Breast epithelium (tissue), 4 donors: ENCODE results near the gene CABLES1. TPM values are rescaled to one million over a fixed set of nuclear protein-coding genes. Genes with fewer than 3 reads are reported as not detected.

Source experiments
- DNase-seq, 2 donors: peaks; one replicate each; pipeline ENCODE4 v3.0.0-alpha.2; 2019; ENCODE audit warnings: low spot score in 2 of 2
- H3K27ac ChIP-seq, 2 donors: fragments of 200-600 bp; sonication (generic) in 1 of 2; one replicate each; pipeline ENCODE4 v1.5.1; 2016 to 2019; ENCODE audit warnings: mild to moderate bottlenecking in 1 of 2
- H3K27me3 ChIP-seq, 2 donors: fragments of 200-600 bp; sonication (generic) in 1 of 2; one replicate each; pipeline versions ENCODE4 v1.5.1 to v1.6.0; 2017 to 2019; ENCODE audit warnings: control low read depth in 1 of 2, mild to moderate bottlenecking in 1 of 2
- H3K36me3 ChIP-seq: fragments of 200-600 bp; one replicate; pipeline ENCODE4 v1.5.1; 2019
- H3K4me1 ChIP-seq, 2 donors: fragments of 200-600 bp; sonication (generic); one replicate each; pipeline ENCODE4 v1.5.1; 2016 to 2019; ENCODE audit warnings: control low read depth in 1 of 2
- H3K4me3 ChIP-seq, 3 donors: fragments of 200-600 bp; sonication (generic); 1 replicate in 2 of 3; 2 replicates in 1 of 3; pipeline ENCODE4 v1.5.1; 2016 to 2019; ENCODE audit warnings: mild to moderate bottlenecking in 3 of 3, moderate library complexity in 2 of 3
- H3K9me3 ChIP-seq, 2 donors: fragments of 200-600 bp; sonication (generic) in 1 of 2; one replicate each; pipeline ENCODE4 v1.5.1; 2016 to 2019; ENCODE audit warnings: control low read depth in 1 of 2
- CTCF ChIP-seq, 3 donors: fragments of 450-650 bp; IDR thresholded peaks; one replicate each; pipeline ENCODE4 v1.5.1; 2016 to 2017; ENCODE audit warnings: antibody characterized with exemption in 3 of 3, mild to moderate bottlenecking in 3 of 3, moderate library complexity in 3 of 3
- POLR2A ChIP-seq: fragments of 450-650 bp; IDR thresholded peaks from one replicate; pipeline ENCODE4 v1.6.1; 2016; ENCODE audit warnings: antibody characterized with exemption, mild to moderate bottlenecking, moderate library complexity
- POLR2AphosphoS5 ChIP-seq, 3 donors: sonication (generic); formaldehyde crosslinking; IDR thresholded peaks; one replicate each; pipeline ENCODE4 v1.6.1; 2017; ENCODE audit warnings: antibody characterized with exemption in 3 of 3
- intact Hi-C: fragments of 100-400 bp; cut with DNase I; formaldehyde crosslinking; loops from one replicate; pipeline ENCODE4 v1.15.1; 2023; ENCODE audit warnings: low total_unique reads
- total RNA-seq, 3 donors: library from RNA; depleted of rRNA; stranded (reverse); fragments of >200 nt; gene quantifications; one replicate each; pipeline ENCODE4 v1.1.0, GENCODE V29; 2016

Gene CABLES1
- total RNA-seq, 3 donors from 2014 or later, result 18.1 to 28.7 (median 22.3) TPM

DNA sequence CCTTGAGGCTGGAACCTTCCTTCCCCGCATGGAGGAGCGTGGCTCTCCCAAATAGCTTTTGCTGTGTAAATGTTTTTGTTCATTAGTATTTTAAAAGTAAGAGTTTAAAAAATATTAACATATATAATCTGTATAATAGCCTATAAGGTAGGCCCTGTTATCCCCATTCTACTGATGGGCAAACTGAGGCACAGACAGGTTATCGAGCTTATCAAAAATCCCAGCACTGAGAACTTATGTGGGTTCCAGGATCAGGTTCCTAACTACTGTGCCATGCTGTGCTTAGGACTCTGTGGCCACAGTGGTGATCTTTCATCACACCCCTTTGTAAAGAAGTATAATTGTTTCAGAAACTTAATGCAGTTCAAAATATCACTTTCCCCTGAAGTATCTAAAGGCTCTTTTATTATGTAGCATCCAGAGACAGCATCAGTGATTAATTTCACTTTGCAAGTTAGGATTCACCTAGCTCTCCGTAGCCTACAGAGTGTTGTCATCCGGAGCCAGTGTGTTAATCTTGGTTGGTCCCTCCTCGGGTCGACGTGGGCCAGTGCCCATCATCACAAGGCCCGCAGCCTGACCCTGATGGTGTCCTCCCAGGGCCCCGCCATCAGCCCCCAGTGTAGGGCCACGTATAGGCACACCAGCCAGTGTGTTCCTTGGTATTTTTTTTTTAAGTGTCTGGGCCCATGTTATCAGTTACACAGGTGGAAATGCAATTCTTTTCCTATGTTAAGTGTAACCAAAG, 28.7 kb downstream of the CABLES1 start:
- TF ChIP-seq POLR2A (no peak), CTCF (IDR thresholded peaks at IDR 0.05) (no peak), POLR2AphosphoS5 (IDR thresholded peaks at IDR 0.05) (no peak)
- Histone ChIP-seq H3K4me1 (peaks cover 0 to 9% of the 10 kb centered on the region in 2 donors), H3K4me3 (no peak overlapping the region), H3K36me3 (no peaks in the 10 kb centered on the region), H3K27me3 (no peaks in the 10 kb centered on the region), H3K9me3 (no peaks in the 10 kb centered on the region), H3K27ac (no peak overlapping the region)
- DNase-seq, result no peak
- intact Hi-C loops, result no loop called here

DNA sequence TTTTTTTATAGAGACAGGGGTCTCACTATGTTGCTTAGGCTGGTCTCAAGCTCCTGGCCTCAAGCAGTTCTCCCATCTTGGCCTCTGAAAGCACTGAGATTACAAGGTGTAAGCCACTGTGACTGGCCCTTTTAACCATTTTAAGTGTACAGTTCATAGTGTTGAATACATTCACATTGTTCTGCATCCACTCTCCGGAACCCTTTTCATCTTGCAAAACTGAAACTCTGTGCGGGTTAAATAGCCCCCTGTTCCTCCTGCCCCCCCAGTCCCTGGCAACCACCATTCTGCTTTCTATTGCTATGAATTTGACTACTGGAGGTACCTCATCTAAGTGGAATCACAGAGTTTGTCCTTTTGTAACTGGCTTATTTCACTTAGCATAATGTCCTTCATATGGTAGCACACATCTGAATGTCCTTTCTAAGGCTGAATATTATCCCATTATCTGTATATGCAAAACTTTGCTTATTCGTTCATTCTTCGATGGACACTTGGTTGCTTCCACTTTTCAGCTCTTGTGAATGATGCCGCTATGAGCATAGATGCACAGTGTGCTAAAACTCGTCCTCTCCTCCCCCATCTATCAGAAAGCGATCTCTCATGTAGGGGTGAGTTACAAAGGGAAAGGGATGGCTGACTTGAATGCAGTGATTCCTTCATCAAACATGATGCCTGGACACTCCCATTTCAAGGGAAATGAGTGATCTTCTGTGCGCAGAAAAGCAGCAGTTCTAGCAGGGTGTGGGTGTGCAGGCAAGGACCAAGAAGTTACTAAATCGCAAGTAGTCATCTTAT, 30.2 kb downstream of the CABLES1 start:
- Histone ChIP-seq H3K4me3 (no peak overlapping the region), H3K9me3 (no peaks in the 10 kb centered on the region), H3K27ac (no peak overlapping the region), H3K36me3 (no peaks in the 10 kb centered on the region), H3K4me1 (peaks cover 0 to 4% of the 10 kb centered on the region in 2 donors), H3K27me3 (no peaks in the 10 kb centered on the region)
- TF ChIP-seq CTCF (IDR thresholded peaks at IDR 0.05) (no peak), POLR2AphosphoS5 (IDR thresholded peaks at IDR 0.05) (no peak), POLR2A (no peak)
- DNase-seq, result no peak
- intact Hi-C loops, result no loop called here

DNA sequence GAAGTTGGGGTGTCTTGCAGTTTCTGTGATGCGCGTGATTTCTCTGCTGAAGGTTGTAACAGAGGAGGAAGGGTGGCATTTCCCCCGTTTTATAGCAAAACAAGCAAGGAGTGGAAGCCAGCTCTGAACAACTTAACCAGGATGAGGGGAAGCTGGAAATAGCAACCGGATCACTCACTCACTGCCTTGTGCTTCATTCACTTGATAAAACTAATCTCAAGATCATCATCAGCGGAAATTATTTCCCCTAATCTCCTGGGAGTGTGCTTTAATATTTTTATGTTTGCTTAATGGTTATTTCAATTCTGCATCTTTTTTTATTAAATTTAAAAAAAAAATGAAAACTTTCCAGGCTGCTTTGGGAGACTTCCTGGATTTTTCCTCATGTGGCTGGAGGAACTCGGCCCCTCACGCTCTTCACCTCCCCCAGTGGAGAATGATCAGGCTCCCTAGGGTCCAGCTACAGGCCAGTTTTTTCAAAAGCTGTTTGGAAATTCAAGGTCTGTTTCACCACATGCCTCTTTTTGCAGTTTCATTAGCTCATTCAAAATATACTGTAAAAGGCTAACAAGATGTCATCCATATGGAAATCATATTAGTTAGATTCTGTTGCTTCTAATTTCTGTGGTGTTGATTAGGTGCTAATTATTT, 31.7 kb downstream of the CABLES1 start:
- intact Hi-C loops, result no loop called here
- no peaks in the 10 kb centered on the region for H3K27me3 ChIP-seq
- TF ChIP-seq CTCF (IDR thresholded peaks at IDR 0.05) (no peak), POLR2A (no peak), POLR2AphosphoS5 (IDR thresholded peaks at IDR 0.05) (no peak)
- H3K4me3 ChIP-seq, result no peak overlapping the region
- H3K9me3 ChIP-seq, result no peaks in the 10 kb centered on the region
- peaks cover 0 to 4% of the 10 kb centered on the region in 2 donors for H3K4me1 ChIP-seq
- no peak for DNase-seq
- H3K36me3 ChIP-seq, result no peaks in the 10 kb centered on the region
- peak overlapping the region in 1 of 2 donors; percentile 64 for H3K27ac ChIP-seq

DNA sequence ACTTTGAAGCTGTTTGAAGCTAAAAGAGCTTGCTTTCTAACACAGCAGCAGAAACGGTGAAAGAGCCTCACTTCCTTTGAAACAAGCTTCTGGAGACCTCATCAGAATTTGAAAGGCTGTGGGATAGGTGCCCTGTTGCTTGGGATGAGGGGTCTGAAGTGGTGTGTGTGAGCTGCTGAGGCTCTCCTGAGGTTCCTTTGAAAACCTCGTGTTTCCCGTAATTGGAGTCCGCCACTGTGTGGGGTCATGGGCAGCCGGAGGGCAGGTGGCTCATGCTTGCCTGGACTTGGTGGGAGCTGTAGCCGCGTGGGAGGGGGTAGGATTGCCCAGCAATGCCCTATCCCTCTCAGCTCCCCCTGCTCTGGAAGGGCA, 34.4 kb downstream of the CABLES1 start:
- peak overlapping the region; percentile 13 to 26 for H3K27ac ChIP-seq
- TF ChIP-seq CTCF (IDR thresholded peaks at IDR 0.05) (no peak), POLR2AphosphoS5 (IDR thresholded peaks at IDR 0.05) (no peak), POLR2A (no peak)
- peaks cover 0 to 4% of the 10 kb centered on the region in 2 donors for H3K4me1 ChIP-seq
- no peaks in the 10 kb centered on the region for H3K36me3 ChIP-seq
- intact Hi-C loops, result no loop called here
- no peaks in the 10 kb centered on the region for H3K9me3 ChIP-seq
- no peaks in the 10 kb centered on the region for H3K27me3 ChIP-seq
- H3K4me3 ChIP-seq, result no peak overlapping the region
- DNase-seq, result peak in 1 of 2 donors; percentile 60
